Body of pancreas (tissue), 4 donors: ENCODE measurements around the gene ATP2B2. TPM values are rescaled to one million over a fixed set of nuclear protein-coding genes. Genes with fewer than 3 reads are reported as not detected.

ENCODE experiments used
- ATAC-seq: fragments of 150-250 bp; one replicate; pipeline ENCODE4 v1.9.1; 2016
- DNase-seq, 4 donors: peaks; one replicate each; pipeline ENCODE4 v3.0.0-alpha.2; 2019
- H3K27ac ChIP-seq, 4 donors: fragments of 200-600 bp; sonication (generic); 1 replicate in 3 of 4; 2 replicates in 1 of 4; pipeline versions ENCODE4 v1.5.1 to v1.6.1; 2016 to 2019; ENCODE audit warnings: mild to moderate bottlenecking in 1 of 4, mixed read lengths in 1 of 4, moderate library complexity in 1 of 4
- H3K27me3 ChIP-seq, 2 donors: fragments of 200-600 bp; sonication (generic); one replicate each; pipeline ENCODE4 v1.6.0; 2016; ENCODE audit warnings: mild to moderate bottlenecking in 1 of 2
- H3K36me3 ChIP-seq, 2 donors: fragments of 200-600 bp; sonication (generic); replicated peaks in 1 of 2; 2 replicates each; pipeline ENCODE4 v1.5.1; 2016; ENCODE audit warnings: low read depth in 2 of 2; ENCODE audit not compliant: insufficient read depth in 1 of 2
- H3K4me1 ChIP-seq: fragments of 200-600 bp; sonication (generic); one replicate; pipeline ENCODE4 v1.6.0; 2016
- H3K4me3 ChIP-seq, 2 donors: fragments of 200-600 bp; sonication (generic); 1 replicate in 1 of 2; 2 replicates in 1 of 2; pipeline ENCODE4 v1.5.1; 2016 to 2019
- H3K9me3 ChIP-seq, 3 donors: fragments of 200-600 bp; sonication (generic); 1 replicate in 2 of 3; 2 replicates in 1 of 3; pipeline ENCODE4 v1.5.1; 2016
- CTCF ChIP-seq, 7 experiments: fragments of 450-650 bp in 4 of 7; fragments of 200-600 bp in 3 of 7; sonication (generic) in 3 of 7; IDR thresholded peaks; one replicate each; pipeline ENCODE4 v1.5.1; 2016 to 2019; ENCODE audit warnings: antibody characterized with exemption in 7 of 7
- POLR2A ChIP-seq, 3 donors: fragments of 450-650 bp; IDR thresholded peaks; one replicate each; pipeline ENCODE4 v1.6.1; 2016; ENCODE audit warnings: antibody characterized with exemption in 3 of 3, mild to moderate bottlenecking in 2 of 3
- WGBS, 2 donors: methylation state at CpG; one replicate each; pipeline ENCODE4 v1.1.5; 2017; 5-methylcytosine and 5-hydroxymethylcytosine counted together
- intact Hi-C: fragments of 100-400 bp; cut with DNase I; formaldehyde crosslinking; loops from one replicate; pipeline ENCODE4 v1.15.1; 2023
- total RNA-seq, 2 donors: library from RNA; depleted of rRNA; stranded (reverse); fragments of >200 nt; gene quantifications; one replicate each; pipeline ENCODE4 v1.1.0, GENCODE V29; 2016

ATP2B2 gene
- total RNA-seq, 2 donors from 2014 or later: 0.52 TPM; not detected in 1

- intact Hi-C loops: no loop called here
- Histone ChIP-seq H3K9me3 (no peaks in the 10 kb centered on the region), H3K4me1 (no peaks in the 10 kb centered on the region), H3K27ac (no peak overlapping the region), H3K36me3 (no peaks in the 10 kb centered on the region), H3K4me3 (no peak overlapping the region), H3K27me3 (no peaks in the 10 kb centered on the region)
- no peak for ATAC-seq
- no peak for DNase-seq
- 48 to 73% methylated on average over 4 of the region's 4 CpGs for WGBS, 2 donors
- TF ChIP-seq CTCF (IDR thresholded peaks at IDR 0.05): no peak
Observed at GRCh38 chr3:10404377-10404776, 101.0 kb downstream of the ATP2B2 start.

GRCh38 chr3:10401990-10402761 lies 103.2 kb downstream of the ATP2B2 start:
- Histone ChIP-seq H3K27ac (no peak overlapping the region), H3K4me1 (no peaks in the 10 kb centered on the region), H3K36me3 (no peaks in the 10 kb centered on the region), H3K9me3 (no peaks in the 10 kb centered on the region), H3K4me3 (no peak overlapping the region), H3K27me3 (no peaks in the 10 kb centered on the region)
- TF ChIP-seq CTCF (IDR thresholded peaks at IDR 0.05): no peak
- no peak for TF ChIP-seq POLR2A (IDR thresholded peaks at IDR 0.05)
- intact Hi-C loops: no loop called here
- DNase-seq (no peak), ATAC-seq (no peak)
- 90% methylated on average over 12 to 14 of the region's 14 CpGs for WGBS, 2 donors

GRCh38 chr3:10400749-10401495 lies 104.5 kb downstream of the ATP2B2 start:
- intact Hi-C loops: no loop called here
- Histone ChIP-seq H3K4me3 (no peak overlapping the region), H3K36me3 (no peaks in the 10 kb centered on the region), H3K9me3 (no peaks in the 10 kb centered on the region), H3K4me1 (no peaks in the 10 kb centered on the region), H3K27ac (no peak overlapping the region), H3K27me3 (no peaks in the 10 kb centered on the region)
- WGBS, 2 donors: 81 to 83% methylated on average over 5 to 12 of the region's 12 CpGs
- DNase-seq (no peak), ATAC-seq (no peak)
- TF ChIP-seq CTCF (IDR thresholded peaks at IDR 0.05) (no peak), POLR2A (IDR thresholded peaks at IDR 0.05) (no peak)

- TF ChIP-seq POLR2A (IDR thresholded peaks at IDR 0.05) (no peak), CTCF (IDR thresholded peaks at IDR 0.05) (no peak)
- Histone ChIP-seq H3K27me3 (no peaks in the 10 kb centered on the region), H3K36me3 (no peaks in the 10 kb centered on the region), H3K9me3 (no peaks in the 10 kb centered on the region), H3K27ac (no peak overlapping the region), H3K4me3 (no peak overlapping the region), H3K4me1 (no peaks in the 10 kb centered on the region)
- DNase-seq: no peak
- intact Hi-C loops: no loop called here
- ATAC-seq: no peak
- 71 to 75% methylated on average over 8 of the region's 8 CpGs for whole genome bisulfite sequencing, 2 donors
Observed at GRCh38 chr3:10400050-10400748, 105.2 kb downstream of the ATP2B2 start.
